GM20431 (cell line): ENCODE measurements around the gene CCDC187.

Source experiments
- in situ Hi-C: fragments of 300-500 bp; cut with MseI, MboI; formaldehyde crosslinking; loops from one replicate; pipeline ENCODE4 v1.15.0; 2020; ENCODE audit warnings: low sequenced_read_pairs; ENCODE audit not compliant: unreplicated experiment

Gene CCDC187

GRCh38 chr9:136260521-136260920, 43.4 kb downstream of the CCDC187 start:
- in situ Hi-C loops = no loop called here

GRCh38 chr9:136259836-136260235, 44.1 kb downstream of the CCDC187 start:
- in situ Hi-C loops = no loop called here

GRCh38 chr9:136259517-136259813, 44.4 kb downstream of the CCDC187 start:
- in situ Hi-C loops = no loop called here

GRCh38 chr9:136258786-136259516, 44.9 kb downstream of the CCDC187 start:
- in situ Hi-C loops = no loop called here

- in situ Hi-C loops = no loop called here
Measured at GRCh38 chr9:136258299-136258625, 45.6 kb downstream of the CCDC187 start.

- in situ Hi-C loops = no loop called here
Measured at GRCh38 chr9:136257381-136258298, 46.3 kb downstream of the CCDC187 start.

GRCh38 chr9:136255896-136256890, 47.7 kb downstream of the CCDC187 start:
- in situ Hi-C loops = no loop called here

- in situ Hi-C loops = no loop called here
Measured at GRCh38 chr9:136255166-136255538, 48.7 kb downstream of the CCDC187 start.

GRCh38 chr9:136254381-136255165, 49.3 kb downstream of the CCDC187 start:
- in situ Hi-C loops = no loop called here

- in situ Hi-C loops = no loop called here
Measured at GRCh38 chr9:136253246-136254130, 50.4 kb downstream of the CCDC187 start.

GRCh38 chr9:136252846-136253245, 51.0 kb downstream of the CCDC187 start:
- in situ Hi-C loops = no loop called here

- in situ Hi-C loops = no loop called here
Measured at GRCh38 chr9:136252281-136252680, 51.6 kb downstream of the CCDC187 start.

- in situ Hi-C loops = no loop called here
Measured at GRCh38 chr9:136251264-136252115, 52.4 kb downstream of the CCDC187 start.

GRCh38 chr9:136250676-136251075, 53.2 kb downstream of the CCDC187 start:
- in situ Hi-C loops = no loop called here

- in situ Hi-C loops = no loop called here
Measured at GRCh38 chr9:136249877-136250559, 53.9 kb downstream of the CCDC187 start.

- in situ Hi-C loops = no loop called here
Measured at GRCh38 chr9:136248951-136249876, 54.7 kb downstream of the CCDC187 start.
